Prostate gland (tissue), 2 donors: Measurements from ENCODE around the gene PCDHGB7. TPM values are rescaled to one million over a fixed set of nuclear protein-coding genes. Genes with fewer than 3 reads are reported as not detected.
"Not testable (repeated sequence)": the region's sequence is repeated elsewhere in the genome, so short reads cannot be mapped to it uniquely, and the experiment has no call there.

Experiments used
- DNase-seq: peaks from one replicate; pipeline ENCODE4 v3.0.0-alpha.2; 2019; ENCODE audit warnings: low spot score
- H3K27ac ChIP-seq, 2 donors: fragments of 200-600 bp; sonication (generic); 2 replicates each; pipeline ENCODE4 v1.5.1; 2017 to 2019
- H3K27me3 ChIP-seq: fragments of 200-600 bp; sonication (generic); replicated peaks from 2 replicates; pipeline ENCODE4 v1.5.1; 2019; ENCODE audit not compliant: insufficient read depth
- H3K36me3 ChIP-seq, 2 donors: fragments of 200-600 bp; sonication (generic); 1 replicate in 1 of 2; 2 replicates in 1 of 2; pipeline versions ENCODE4 v1.5.1 to v1.8.1; 2017 to 2019
- H3K4me1 ChIP-seq: fragments of 200-600 bp; sonication (generic); replicated peaks from 2 replicates; pipeline ENCODE4 v1.5.1; 2019
- H3K4me3 ChIP-seq, 2 donors: fragments of 200-600 bp; sonication (generic); 2 replicates each; pipeline ENCODE4 v1.5.1; 2017 to 2019
- H3K9me3 ChIP-seq: fragments of 200-600 bp; sonication (generic); 2 replicates; pipeline ENCODE4 v1.5.1; 2017
- POLR2A ChIP-seq: fragments of 450-650 bp; IDR thresholded peaks from one replicate; pipeline ENCODE4 v1.6.1; 2016; ENCODE audit warnings: antibody characterized with exemption, mild to moderate bottlenecking
- POLR2AphosphoS5 ChIP-seq: sonication (generic); formaldehyde crosslinking; IDR thresholded peaks from one replicate; pipeline ENCODE4 v1.6.1; 2017; ENCODE audit warnings: antibody characterized with exemption
- WGBS: methylation state at CpG from one replicate; pipeline ENCODE4 v1.1.5; 2018; 5-methylcytosine and 5-hydroxymethylcytosine counted together
- intact Hi-C: fragments of 100-400 bp; cut with DNase I; formaldehyde crosslinking; loops from one replicate; pipeline ENCODE4 v1.14.2; 2022
- total RNA-seq, 2 donors: library from RNA; depleted of rRNA; stranded (reverse); fragments of >200 nt; gene quantifications; one replicate each; pipeline ENCODE4 v1.1.0, GENCODE V29; 2016
- TF ChIP-seq, protein P1 (sequence below), 4 experiments: fragments of 200-600 bp in 2 of 4; fragments of 450-650 bp in 2 of 4; sonication (generic) in 2 of 4; IDR thresholded peaks; 1 replicate in 3 of 4; 2 replicates in 1 of 4; pipeline ENCODE4 v1.5.1; 2016 to 2019; ENCODE audit warnings: antibody characterized with exemption in 4 of 4, mild to moderate bottlenecking in 2 of 4, moderate library complexity in 2 of 4

PCDHGB7 gene
- total RNA-seq, 2 donors from 2014 or later = 7.0 to 14.6 TPM

DNA sequence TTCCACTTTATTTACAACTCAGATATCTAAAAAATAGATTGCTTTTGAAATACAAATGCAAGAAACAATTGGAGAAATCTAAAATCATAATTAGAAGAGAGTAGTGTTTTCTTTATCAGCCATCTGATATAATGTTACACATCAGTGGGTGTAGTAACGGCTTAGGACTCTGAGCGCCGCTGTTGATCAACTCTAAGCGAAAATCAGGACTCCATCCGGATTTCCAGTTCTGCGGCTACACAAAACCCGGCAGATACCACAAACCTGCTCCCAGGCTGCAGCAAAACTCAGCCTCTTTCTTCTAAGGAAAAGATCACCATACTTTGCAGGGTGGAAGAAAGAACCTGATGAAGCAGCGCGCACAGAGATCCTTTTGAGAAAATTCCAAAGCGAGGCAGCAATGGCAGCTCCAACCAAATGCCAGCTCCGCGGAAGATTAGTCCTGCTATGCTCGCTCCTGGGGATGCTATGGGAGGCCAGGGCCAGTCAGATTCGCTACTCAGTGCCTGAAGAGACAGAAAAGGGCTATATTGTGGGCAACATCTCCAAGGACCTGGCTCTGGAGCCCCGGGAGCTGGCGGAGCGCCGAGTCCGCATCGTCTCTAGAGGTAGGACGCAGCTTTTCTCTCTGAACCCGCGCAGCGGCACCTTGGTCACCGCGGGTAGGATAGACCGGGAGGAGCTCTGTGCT lies 14.8 kb upstream of the PCDHGB7 start, which contains the start of gene PCDHGA9:
PCDHGA9 (plus strand) TSS at position 226 of the 691 bp plus-strand sequence; CDS start at position 401, 175 bp downstream.
- TF ChIP-seq POLR2A (no peak), POLR2AphosphoS5 (no peak)
- TF ChIP-seq, protein P1, sequence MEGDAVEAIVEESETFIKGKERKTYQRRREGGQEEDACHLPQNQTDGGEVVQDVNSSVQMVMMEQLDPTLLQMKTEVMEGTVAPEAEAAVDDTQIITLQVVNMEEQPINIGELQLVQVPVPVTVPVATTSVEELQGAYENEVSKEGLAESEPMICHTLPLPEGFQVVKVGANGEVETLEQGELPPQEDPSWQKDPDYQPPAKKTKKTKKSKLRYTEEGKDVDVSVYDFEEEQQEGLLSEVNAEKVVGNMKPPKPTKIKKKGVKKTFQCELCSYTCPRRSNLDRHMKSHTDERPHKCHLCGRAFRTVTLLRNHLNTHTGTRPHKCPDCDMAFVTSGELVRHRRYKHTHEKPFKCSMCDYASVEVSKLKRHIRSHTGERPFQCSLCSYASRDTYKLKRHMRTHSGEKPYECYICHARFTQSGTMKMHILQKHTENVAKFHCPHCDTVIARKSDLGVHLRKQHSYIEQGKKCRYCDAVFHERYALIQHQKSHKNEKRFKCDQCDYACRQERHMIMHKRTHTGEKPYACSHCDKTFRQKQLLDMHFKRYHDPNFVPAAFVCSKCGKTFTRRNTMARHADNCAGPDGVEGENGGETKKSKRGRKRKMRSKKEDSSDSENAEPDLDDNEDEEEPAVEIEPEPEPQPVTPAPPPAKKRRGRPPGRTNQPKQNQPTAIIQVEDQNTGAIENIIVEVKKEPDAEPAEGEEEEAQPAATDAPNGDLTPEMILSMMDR (IDR thresholded peaks at IDR 0.05) = peak in 2 of 4 experiments; percentile 28 to 37
- H3K36me3 ChIP-seq = no peaks in the 10 kb centered on the region
- 14% methylated on average over 27 of the region's 27 CpGs for WGBS
- no peak within 1 kb of the TSS for H3K27ac ChIP-seq
- peak within 1 kb of the TSS in 1 of 2 donors; percentile 8 for H3K4me3 ChIP-seq
- intact Hi-C loops = no loop called here
- DNase-seq = no peak
- no peaks in the 10 kb centered on the region for H3K27me3 ChIP-seq
- H3K9me3 ChIP-seq = peaks cover 10% of the 10 kb centered on the region
- no peaks in the 10 kb centered on the region for H3K4me1 ChIP-seq

DNA sequence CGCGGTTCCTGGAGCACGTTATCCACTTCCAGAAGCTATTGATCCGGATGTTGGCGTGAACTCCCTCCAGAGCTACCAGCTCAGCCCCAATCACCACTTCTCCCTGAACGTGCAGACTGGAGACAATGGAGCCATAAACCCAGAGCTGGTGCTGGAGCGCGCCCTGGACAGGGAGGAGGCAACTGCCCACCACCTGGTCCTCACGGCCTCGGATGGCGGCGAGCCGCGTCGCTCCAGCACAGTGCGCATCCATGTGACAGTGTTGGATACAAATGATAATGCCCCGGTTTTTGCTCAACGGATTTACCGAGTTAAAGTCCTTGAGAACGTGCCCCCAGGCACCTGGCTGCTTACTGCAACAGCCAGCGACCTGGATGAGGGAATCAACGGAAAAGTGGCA lies 14.1 kb upstream of the PCDHGB7 start:
- Histone ChIP-seq H3K27ac (no peak overlapping the region), H3K36me3 (no peaks in the 10 kb centered on the region), H3K27me3 (no peaks in the 10 kb centered on the region), H3K4me3 (no peak overlapping the region), H3K4me1 (no peaks in the 10 kb centered on the region), H3K9me3 (peaks cover 10% of the 10 kb centered on the region)
- WGBS = 22% methylated on average over 22 of the region's 22 CpGs
- TF ChIP-seq, protein P1 (IDR thresholded peaks at IDR 0.05) = no peak
- TF ChIP-seq POLR2A = no peak
- no peak for TF ChIP-seq POLR2AphosphoS5
- intact Hi-C loops = no loop called here
- DNase-seq = no peak

DNA sequence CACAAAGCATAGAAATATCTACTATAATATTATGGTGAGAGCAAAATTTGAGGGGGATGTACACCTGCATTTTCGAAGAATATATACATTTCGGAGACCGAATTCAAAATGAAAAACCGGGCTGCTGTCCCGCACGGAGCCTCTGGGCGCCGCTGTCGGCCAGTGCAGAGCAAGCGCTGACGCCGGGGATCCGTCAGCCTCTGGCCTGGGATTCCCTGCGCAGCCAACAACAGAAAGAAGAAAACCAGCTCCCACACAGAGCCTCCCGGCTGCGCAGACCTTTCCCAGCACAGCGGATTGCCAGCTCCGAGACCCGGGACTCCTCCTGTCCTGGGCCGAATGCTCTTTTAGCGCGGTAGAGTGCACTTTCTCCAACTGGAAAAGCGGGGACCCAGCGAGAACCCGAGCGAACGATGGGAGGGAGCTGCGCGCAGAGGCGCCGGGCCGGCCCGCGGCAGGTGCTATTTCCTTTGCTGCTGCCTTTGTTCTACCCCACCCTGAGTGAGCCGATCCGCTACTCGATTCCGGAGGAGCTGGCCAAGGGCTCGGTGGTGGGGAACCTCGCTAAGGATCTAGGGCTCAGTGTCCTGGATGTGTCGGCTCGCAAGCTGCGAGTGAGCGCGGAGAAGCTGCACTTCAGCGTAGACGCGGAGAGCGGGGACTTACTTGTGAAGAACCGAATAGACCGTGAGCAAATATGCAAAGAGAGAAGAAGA lies 9.5 kb upstream of the PCDHGB7 start, which contains the start of gene PCDHGB6:
PCDHGB6 (plus strand) TSS at position 232 of the 716 bp plus-strand sequence; CDS start at position 414, 182 bp downstream.
- DNase-seq, H3K27ac ChIP-seq, H3K9me3 ChIP-seq, H3K27me3 ChIP-seq, H3K36me3 ChIP-seq, H3K4me1 ChIP-seq, intact Hi-C loops: not testable (repeated sequence)
- H3K4me3 ChIP-seq = peak within 1 kb of the TSS in 1 of 2 donors; percentile 14
- 11% methylated on average over 44 of the region's 51 CpGs for WGBS
- TF ChIP-seq, protein P1 (IDR thresholded peaks at IDR 0.05) = peak in 3 of 4 experiments; percentile 32 to 59 (median 59)

DNA sequence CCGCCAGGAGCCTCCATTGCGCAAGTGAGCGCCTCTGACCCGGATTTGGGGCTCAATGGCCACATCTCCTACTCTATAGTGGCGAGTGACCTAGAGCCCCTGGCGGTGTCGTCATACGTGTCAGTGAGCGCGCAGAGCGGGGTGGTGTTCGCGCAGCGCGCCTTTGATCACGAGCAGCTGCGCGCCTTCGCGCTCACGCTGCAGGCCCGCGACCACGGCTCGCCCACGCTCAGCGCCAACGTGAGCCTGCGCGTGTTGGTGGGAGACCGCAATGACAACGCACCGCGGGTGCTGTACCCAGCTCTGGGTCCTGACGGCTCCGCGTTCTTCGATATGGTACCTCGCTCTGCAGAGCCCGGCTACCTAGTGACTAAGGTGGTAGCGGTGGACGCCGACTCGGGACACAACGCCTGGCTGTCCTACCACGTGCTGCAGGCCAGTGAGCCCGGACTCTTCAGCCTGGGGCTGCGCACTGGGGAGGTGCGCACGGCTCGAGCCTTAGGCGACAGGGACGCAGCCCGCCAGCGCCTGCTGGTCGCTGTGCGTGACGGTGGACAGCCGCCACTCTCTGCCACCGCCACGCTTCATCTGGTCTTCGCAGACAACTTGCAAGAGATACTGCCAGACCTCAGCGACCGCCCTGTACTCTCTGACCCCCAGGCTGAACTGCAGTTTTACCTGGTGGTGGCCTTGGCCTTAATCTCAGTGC lies 7.7 kb upstream of the PCDHGB7 start:
- Histone ChIP-seq H3K36me3 (no peaks in the 10 kb centered on the region), H3K4me1 (no peaks in the 10 kb centered on the region), H3K9me3 (no peaks in the 10 kb centered on the region), H3K27me3 (peaks cover 2% of the 10 kb centered on the region), H3K27ac (no peak overlapping the region), H3K4me3 (no peak overlapping the region)
- no peak for TF ChIP-seq POLR2AphosphoS5
- TF ChIP-seq, protein P1 (IDR thresholded peaks at IDR 0.05) = no peak
- no peak for TF ChIP-seq POLR2A
- intact Hi-C loops = loop anchor here (10.0 kb wide), 1 partner anchor 115 kb away; no protein-coding TSS in a partner anchor
- DNase-seq = no peak
- WGBS = 23% methylated on average over 64 of the region's 64 CpGs
